Stomach (tissue), 9 donors: ENCODE measurements around the gene ASAP2. TPM values are rescaled to one million over a fixed set of nuclear protein-coding genes. Genes with fewer than 3 reads are reported as not detected.

Experiments used
- DNase-seq, 2 donors: peaks; one replicate each; pipeline versions ENCODE4 v3.0.0 to v3.0.0-alpha.2; 2013 to 2019
- H3K27ac ChIP-seq, 5 donors: fragments of 200-600 bp in 4 of 5; sonication (generic) in 4 of 5; one replicate each; pipeline ENCODE4 v1.5.1; 2013 to 2019; ENCODE audit warnings: mild to moderate bottlenecking in 1 of 5, moderate library complexity in 1 of 5
- H3K27me3 ChIP-seq, 3 donors: fragments of 200-600 bp; sonication (generic); one replicate each; pipeline ENCODE4 v1.5.1; 2017 to 2019; ENCODE audit warnings: mixed run types in 1 of 3
- H3K36me3 ChIP-seq, 4 donors: fragments of 200-600 bp; sonication (generic); 1 replicate in 3 of 4; 2 replicates in 1 of 4; pipeline ENCODE4 v1.5.1; 2016 to 2019
- H3K4me1 ChIP-seq, 4 donors: fragments of 200-600 bp; sonication (generic); one replicate each; pipeline ENCODE4 v1.5.1; 2016 to 2019
- H3K4me3 ChIP-seq, 4 donors: fragments of 200-600 bp; sonication (generic) in 3 of 4; one replicate each; pipeline ENCODE4 v1.5.1; 2016 to 2019; ENCODE audit warnings: mild to moderate bottlenecking in 1 of 4
- H3K9me3 ChIP-seq, 4 donors: fragments of 200-600 bp; sonication (generic); one replicate each; pipeline ENCODE4 v1.5.1; 2016 to 2019
- CTCF ChIP-seq, 7 experiments: fragments of 450-650 bp in 4 of 7; fragments of 200-600 bp in 3 of 7; sonication (generic) in 3 of 7; IDR thresholded peaks; one replicate each; pipeline ENCODE4 v1.5.1; 2016 to 2019; ENCODE audit warnings: antibody characterized with exemption in 7 of 7, control low read depth in 2 of 7, mild to moderate bottlenecking in 1 of 7
- EP300 ChIP-seq: sonication (generic); formaldehyde crosslinking; IDR thresholded peaks from one replicate; pipeline ENCODE4 v1.6.1; 2017; ENCODE audit warnings: antibody characterized with exemption
- POLR2A ChIP-seq, 4 donors: fragments of 450-650 bp; IDR thresholded peaks; one replicate each; pipeline ENCODE4 v1.6.1; 2016; ENCODE audit warnings: antibody characterized with exemption in 4 of 4, control low read depth in 2 of 4, mild to moderate bottlenecking in 1 of 4, moderate library complexity in 1 of 4
- POLR2AphosphoS5 ChIP-seq, 3 donors: sonication (generic); formaldehyde crosslinking; IDR thresholded peaks; one replicate each; pipeline ENCODE4 v1.6.1; 2016; ENCODE audit warnings: antibody characterized with exemption in 3 of 3
- WGBS, 5 donors: extraction: QIAGEN DNeasy Blood & Tissue Kit in 3 of 5; methylation state at CpG; one replicate each; pipeline versions ENCODE4 v1.1.5 to v1.1.7; 2013 to 2018; 5-methylcytosine and 5-hydroxymethylcytosine counted together
- intact Hi-C: fragments of 100-400 bp; cut with DNase I; formaldehyde crosslinking; loops from one replicate; pipeline ENCODE4 v1.15.1; 2023; ENCODE audit warnings: low total_unique reads
- polyA plus RNA-seq, 3 donors: library from polyadenylated mRNA; stranded (reverse); fragments of 200-250 nt; gene quantifications; one replicate each; pipeline ENCODE4 v1.2.3, GENCODE V29; 2013
- total RNA-seq, 5 donors: library from RNA; depleted of rRNA; stranded (reverse); fragments of >200 nt; gene quantifications; one replicate each; pipeline versions ENCODE4 v1.1.0 to v1.2.3, GENCODE V29; 2014 to 2016
- donor health status: healthy with polysubstance abuse.
- donor health status: Bipolar disorder and iron deficiency.
- donor health status: healthy.

ASAP2 gene
- total and polyA plus RNA-seq, 8 donors = 9.7 to 55.4 (median 33.7) TPM

GRCh38 chr2:9415516-9416169, 209.0 kb downstream of the ASAP2 start:
- H3K27ac ChIP-seq = no peak overlapping the region

GRCh38 chr2:9416267-9416961, 209.8 kb downstream of the ASAP2 start:
- intact Hi-C loops = no loop called here

More at GRCh38 chr2:9415516-9416169, 209.0 kb downstream of the ASAP2 start:
- no peak for DNase-seq
- intact Hi-C loops = no loop called here
- Histone ChIP-seq H3K27me3 (no peaks in the 10 kb centered on the region), H3K4me3 (no peak overlapping the region), H3K36me3 (peaks cover 16 to 64% (median 55%) of the 10 kb centered on the region in 4 donors), H3K9me3 (no peaks in the 10 kb centered on the region), H3K4me1 (peaks cover 0 to 13% (median 4%) of the 10 kb centered on the region in 4 donors)
- WGBS, 5 donors = 87 to 94% (median 91%) methylated on average over 16 of the region's 16 CpGs
- TF ChIP-seq EP300 = no peak

DNA sequence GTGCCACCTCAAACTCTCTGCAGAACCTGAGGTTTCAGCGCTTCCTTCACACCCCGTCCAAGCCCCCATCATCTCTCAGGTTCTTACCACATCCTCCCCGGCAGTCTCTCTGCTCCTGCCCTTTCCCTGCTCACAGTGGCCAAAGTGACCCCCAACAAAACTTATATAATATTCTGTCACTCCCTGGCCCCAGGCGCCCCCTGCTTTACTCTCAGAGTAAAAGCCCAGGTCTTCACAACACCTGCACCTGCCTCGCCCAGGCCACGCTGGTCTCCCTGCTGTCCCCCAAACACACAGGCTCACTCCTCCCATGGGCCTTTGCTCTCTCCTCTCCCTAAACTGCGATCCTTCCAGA, 210.3 kb downstream of the ASAP2 start:
- H3K4me3 ChIP-seq = no peak overlapping the region
- no peak overlapping the region for H3K27ac ChIP-seq
- no peaks in the 10 kb centered on the region for H3K9me3 ChIP-seq
- DNase-seq = no peak
- 91 to 98% (median 93%) methylated on average over 7 of the region's 7 CpGs for WGBS, 5 donors
- H3K27me3 ChIP-seq = no peaks in the 10 kb centered on the region
- intact Hi-C loops = no loop called here
- TF ChIP-seq CTCF (IDR thresholded peaks at IDR 0.05) (no peak), POLR2AphosphoS5 (IDR thresholded peaks at IDR 0.05) (no peak), EP300 (no peak), POLR2A (IDR thresholded peaks at IDR 0.05) (no peak)
- H3K4me1 ChIP-seq = peaks cover 6 to 26% (median 15%) of the 10 kb centered on the region in 4 donors
- peaks cover 7 to 51% (median 42%) of the 10 kb centered on the region in 4 donors for H3K36me3 ChIP-seq

More at GRCh38 chr2:9416267-9416961, 209.8 kb downstream of the ASAP2 start:
- peaks cover 1 to 21% (median 9%) of the 10 kb centered on the region in 4 donors for H3K4me1 ChIP-seq
- no peaks in the 10 kb centered on the region for H3K9me3 ChIP-seq
- no peak overlapping the region for H3K4me3 ChIP-seq
- no peak for DNase-seq
- H3K27me3 ChIP-seq = no peaks in the 10 kb centered on the region
- no peak for TF ChIP-seq EP300
- peaks cover 12 to 56% (median 47%) of the 10 kb centered on the region in 4 donors for H3K36me3 ChIP-seq
- WGBS, 5 donors = 90 to 95% (median 92%) methylated on average over 9 of the region's 9 CpGs
- no peak overlapping the region for H3K27ac ChIP-seq

GRCh38 chr2:9417725-9418124, 211.1 kb downstream of the ASAP2 start:
- H3K9me3 ChIP-seq = no peaks in the 10 kb centered on the region
- peaks cover 12 to 33% (median 20%) of the 10 kb centered on the region in 4 donors for H3K4me1 ChIP-seq
- H3K36me3 ChIP-seq = peaks cover 4 to 43% (median 35%) of the 10 kb centered on the region in 4 donors
- WGBS, 5 donors = 65 to 80% (median 74%) methylated on average over 3 of the region's 3 CpGs
- H3K27ac ChIP-seq = no peak overlapping the region
- TF ChIP-seq POLR2A (IDR thresholded peaks at IDR 0.05) = no peak
- TF ChIP-seq POLR2AphosphoS5 (IDR thresholded peaks at IDR 0.05) = no peak
- TF ChIP-seq EP300 = no peak
- TF ChIP-seq CTCF (IDR thresholded peaks at IDR 0.05) = no peak
- DNase-seq = no peak
- no peak overlapping the region for H3K4me3 ChIP-seq
- intact Hi-C loops = no loop called here
- H3K27me3 ChIP-seq = no peaks in the 10 kb centered on the region

DNA sequence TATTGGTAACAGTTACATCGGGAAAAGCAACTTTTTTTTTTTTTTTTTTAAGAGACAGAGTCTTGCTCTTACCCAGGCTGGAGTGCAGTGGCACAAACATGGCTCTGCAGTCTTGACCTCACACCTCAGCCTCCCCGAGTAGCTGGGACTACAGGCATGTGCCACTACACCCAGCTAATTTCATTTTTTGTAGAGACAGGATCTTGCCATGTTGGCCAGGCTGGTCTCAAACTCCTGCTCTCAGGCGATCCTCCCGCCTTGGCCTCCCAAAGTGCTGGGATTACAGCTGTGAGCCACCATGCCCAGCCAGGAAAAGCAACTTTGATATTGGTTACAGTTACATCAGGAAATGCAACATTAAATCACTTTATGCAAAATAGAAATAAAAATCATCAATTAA, 212.1 kb downstream of the ASAP2 start:
- H3K4me3 ChIP-seq = no peak overlapping the region
- intact Hi-C loops = no loop called here
- WGBS, 5 donors = 90 to 96% (median 92%) methylated on average over 4 of the region's 4 CpGs
- H3K4me1 ChIP-seq = peaks cover 12 to 33% (median 20%) of the 10 kb centered on the region in 4 donors
- no peak overlapping the region for H3K27ac ChIP-seq
- no peak for DNase-seq
- no peaks in the 10 kb centered on the region for H3K9me3 ChIP-seq
- H3K27me3 ChIP-seq = no peaks in the 10 kb centered on the region
- peaks cover 4 to 35% (median 30%) of the 10 kb centered on the region in 4 donors for H3K36me3 ChIP-seq
- TF ChIP-seq POLR2AphosphoS5 (IDR thresholded peaks at IDR 0.05) (no peak), CTCF (IDR thresholded peaks at IDR 0.05) (no peak), EP300 (no peak), POLR2A (IDR thresholded peaks at IDR 0.05) (no peak)
